HepG2 (cell line): ENCODE measurements around the gene CD68. TPM values are rescaled to one million over a fixed set of nuclear protein-coding genes. Genes with fewer than 3 reads are reported as not detected.

ENCODE experiments used
- DNMT3B ChIP-seq: conservative IDR thresholded peaks from 2 replicates; pipeline ENCODE4 v1.6.1; 2016; ENCODE audit warnings: missing biosample characterization, control low read depth
- FLYWCH1 ChIP-seq: sonication (generic); formaldehyde crosslinking; IDR thresholded peaks from 2 replicates; pipeline ENCODE4 v1.8.1; 2023; ENCODE audit warnings: mild to moderate bottlenecking, missing genetic modification reagents
- HOXA3 ChIP-seq: sonication (generic); formaldehyde crosslinking; IDR thresholded peaks from 2 replicates; pipeline ENCODE4 v1.5.0; 2020; ENCODE audit warnings: missing genetic modification reagents
- ISX ChIP-seq: sonication (generic); formaldehyde crosslinking; conservative IDR thresholded peaks from 2 replicates; pipeline ENCODE4 v1.5.0; 2020; ENCODE audit warnings: missing genetic modification reagents
- MTA1 ChIP-seq: sonication (generic); formaldehyde crosslinking; IDR thresholded peaks from 2 replicates; pipeline ENCODE4 v1.4.0; 2020; ENCODE audit warnings: missing genetic modification reagents, mild to moderate bottlenecking, borderline replicate concordance
- MXD4 ChIP-seq: IDR thresholded peaks from 2 replicates; pipeline ENCODE4 v1.6.1; 2016; ENCODE audit warnings: mild to moderate bottlenecking, missing biosample characterization, missing genetic modification reagents
- NR2C2 ChIP-seq: sonication (generic); formaldehyde crosslinking; IDR thresholded peaks from 2 replicates; pipeline ENCODE4 v1.4.0; 2020; ENCODE audit warnings: missing genetic modification reagents, mild to moderate bottlenecking, moderate library complexity, borderline replicate concordance
- PRPF4 ChIP-seq: fragments of 200-400 bp; formaldehyde crosslinking; IDR thresholded peaks from 2 replicates; pipeline ENCODE4 v1.6.1; 2016; ENCODE audit warnings: low read length, low read depth; ENCODE audit not compliant: poor library complexity, severe bottlenecking
- RXRB ChIP-seq: IDR thresholded peaks from 2 replicates; pipeline ENCODE4 v1.6.1; 2016; ENCODE audit warnings: borderline replicate concordance, missing genetic modification reagents, missing compliant biosample characterization
- SIX4 ChIP-seq: sonication (generic); formaldehyde crosslinking; IDR thresholded peaks from 2 replicates; pipeline ENCODE4 v1.4.0; 2020; ENCODE audit warnings: missing genetic modification reagents
- TARDBP ChIP-seq: sonication (generic); formaldehyde crosslinking; IDR thresholded peaks from 2 replicates; pipeline ENCODE4 v1.8.0; 2022; ENCODE audit warnings: mild to moderate bottlenecking, missing genetic modification reagents
- ZNF446 ChIP-seq: sonication (generic); formaldehyde crosslinking; IDR thresholded peaks from 2 replicates; pipeline ENCODE4 v1.5.0; 2020; ENCODE audit warnings: mild to moderate bottlenecking, missing genetic modification reagents
- ZNF776 ChIP-seq: sonication (generic); formaldehyde crosslinking; IDR thresholded peaks from 2 replicates; pipeline ENCODE4 v1.4.0; 2020; ENCODE audit warnings: mild to moderate bottlenecking, missing genetic modification reagents
- polyA plus RNA-seq, 8 experiments: library from polyadenylated mRNA; depleted of rRNA in 3 of 8; stranded (reverse) in 7 of 8; unstranded in 1 of 8; fragments of >200 nt; fragmentation: Illumina TruSeq in 4 of 8; extraction: Trizol in 4 of 8; gene quantifications; 2 replicates each; pipeline versions ENCODE4 v1.2.1 to v1.2.3, GENCODE V29; 2011 to 2016; ENCODE audit warnings: low read depth in 4 of 8, missing spikeins in 1 of 8, mixed read lengths in 1 of 8; ENCODE audit not compliant: insufficient read depth in 1 of 8
- total RNA-seq, 5 experiments: library from RNA; depleted of rRNA; stranded (reverse); fragments of >200 nt; fragmentation: Illumina TruSeq; extraction: Trizol; gene quantifications; 2 replicates each; pipeline ENCODE4 v1.2.3, GENCODE V29; 2016; ENCODE audit warnings: low read depth in 1 of 5
- TF ChIP-seq, protein P1 (sequence below): sonication (generic); formaldehyde crosslinking; IDR thresholded peaks from 2 replicates; pipeline ENCODE4 v1.4.0; 2020; ENCODE audit warnings: missing genetic modification reagents
- TF ChIP-seq, protein P2 (sequence below): fragments of 450-650 bp; IDR thresholded peaks from 2 replicates; pipeline ENCODE4 v1.6.1; 2017
- TF ChIP-seq, protein P3 (sequence below): sonication (generic); formaldehyde crosslinking; IDR thresholded peaks from one replicate; pipeline ENCODE4 v1.5.1; 2020; ENCODE audit warnings: mild to moderate bottlenecking, missing genetic modification reagents; ENCODE audit errors: not compliant biosample characterization

Gene CD68
- total and polyA plus RNA-seq, 2 of the 13 experiments (the other 11 are each of a cell fraction or from before 2014, with no cell fraction given): 10.3 to 104 TPM

DNA sequence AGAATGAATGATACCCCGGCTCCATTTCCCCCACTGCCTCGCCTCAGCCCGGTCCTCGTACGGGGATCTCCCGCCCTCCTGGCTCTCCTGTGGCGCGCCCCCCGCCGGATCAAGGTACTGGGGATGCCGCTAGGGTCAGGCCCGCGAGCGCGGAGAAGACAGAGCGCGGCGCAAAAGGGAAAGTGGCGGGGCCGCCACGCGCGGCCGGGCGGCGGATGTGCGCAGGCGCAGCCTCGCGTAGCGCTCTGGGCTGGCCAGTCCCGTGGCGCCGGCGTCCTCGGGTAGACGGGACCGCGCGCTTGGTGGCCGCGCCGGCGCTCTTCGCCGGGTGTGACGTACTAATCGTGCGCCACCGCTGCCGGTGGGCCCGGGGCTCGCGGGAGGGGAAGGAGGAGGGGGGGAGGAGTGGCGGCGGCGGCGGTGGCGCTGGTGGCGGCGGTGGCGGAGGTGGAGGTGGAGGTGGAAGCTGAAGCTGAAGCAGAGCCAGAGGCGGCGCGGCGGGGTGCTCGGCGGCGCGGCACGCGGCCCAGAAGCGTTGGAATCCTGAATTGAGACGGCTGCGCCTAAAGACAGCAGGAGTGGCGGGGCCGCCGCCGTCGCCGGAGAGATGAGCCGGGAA, 17.7 kb upstream of the CD68 start, which contains the start of gene SENP3 (continued):
- TF ChIP-seq PRPF4 (no peak), DNMT3B (CRISPR knock-in tag) (no peak), HOXA3 (CRISPR knock-in tag) (peak; percentile 89), ZNF446 (CRISPR knock-in tag) (no peak), FLYWCH1 (CRISPR knock-in tag) (no peak), ISX (CRISPR knock-in tag) (no peak), SIX4 (CRISPR knock-in tag) (no peak), ZNF776 (CRISPR knock-in tag) (peak; percentile 6; the same call in 1 of the 2 replicates), TARDBP (CRISPR knock-in tag) (peak; percentile 14; the same call in 1 of the 2 replicates), NR2C2 (CRISPR knock-in tag) (peak; percentile 45; the same call in 1 of the 2 replicates), MTA1 (0 out of 2 replicates have a peak, but pooled peaks have one; percentile 18), MXD4 (peak; percentile 76; the same call in 1 of the 2 replicates), RXRB (CRISPR knock-in tag) (0 out of 2 replicates have a peak, but pooled peaks have one; percentile 8)
- TF ChIP-seq, protein P1, sequence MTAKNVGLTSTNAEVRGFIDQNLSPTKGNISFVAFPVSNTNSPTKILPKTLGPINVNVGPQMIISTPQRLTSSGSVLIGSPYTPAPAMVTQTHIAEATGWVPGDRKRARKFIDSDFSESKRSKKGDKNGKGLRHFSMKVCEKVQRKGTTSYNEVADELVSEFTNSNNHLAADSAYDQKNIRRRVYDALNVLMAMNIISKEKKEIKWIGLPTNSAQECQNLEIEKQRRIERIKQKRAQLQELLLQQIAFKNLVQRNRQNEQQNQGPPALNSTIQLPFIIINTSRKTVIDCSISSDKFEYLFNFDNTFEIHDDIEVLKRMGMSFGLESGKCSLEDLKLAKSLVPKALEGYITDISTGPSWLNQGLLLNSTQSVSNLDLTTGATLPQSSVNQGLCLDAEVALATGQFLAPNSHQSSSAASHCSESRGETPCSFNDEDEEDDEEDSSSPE (CRISPR knock-in tag): peak; percentile 69; the same call in 1 of the 2 replicates
- TF ChIP-seq, protein P2, sequence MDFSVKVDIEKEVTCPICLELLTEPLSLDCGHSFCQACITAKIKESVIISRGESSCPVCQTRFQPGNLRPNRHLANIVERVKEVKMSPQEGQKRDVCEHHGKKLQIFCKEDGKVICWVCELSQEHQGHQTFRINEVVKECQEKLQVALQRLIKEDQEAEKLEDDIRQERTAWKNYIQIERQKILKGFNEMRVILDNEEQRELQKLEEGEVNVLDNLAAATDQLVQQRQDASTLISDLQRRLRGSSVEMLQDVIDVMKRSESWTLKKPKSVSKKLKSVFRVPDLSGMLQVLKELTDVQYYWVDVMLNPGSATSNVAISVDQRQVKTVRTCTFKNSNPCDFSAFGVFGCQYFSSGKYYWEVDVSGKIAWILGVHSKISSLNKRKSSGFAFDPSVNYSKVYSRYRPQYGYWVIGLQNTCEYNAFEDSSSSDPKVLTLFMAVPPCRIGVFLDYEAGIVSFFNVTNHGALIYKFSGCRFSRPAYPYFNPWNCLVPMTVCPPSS: no peak
- TF ChIP-seq, protein P3, sequence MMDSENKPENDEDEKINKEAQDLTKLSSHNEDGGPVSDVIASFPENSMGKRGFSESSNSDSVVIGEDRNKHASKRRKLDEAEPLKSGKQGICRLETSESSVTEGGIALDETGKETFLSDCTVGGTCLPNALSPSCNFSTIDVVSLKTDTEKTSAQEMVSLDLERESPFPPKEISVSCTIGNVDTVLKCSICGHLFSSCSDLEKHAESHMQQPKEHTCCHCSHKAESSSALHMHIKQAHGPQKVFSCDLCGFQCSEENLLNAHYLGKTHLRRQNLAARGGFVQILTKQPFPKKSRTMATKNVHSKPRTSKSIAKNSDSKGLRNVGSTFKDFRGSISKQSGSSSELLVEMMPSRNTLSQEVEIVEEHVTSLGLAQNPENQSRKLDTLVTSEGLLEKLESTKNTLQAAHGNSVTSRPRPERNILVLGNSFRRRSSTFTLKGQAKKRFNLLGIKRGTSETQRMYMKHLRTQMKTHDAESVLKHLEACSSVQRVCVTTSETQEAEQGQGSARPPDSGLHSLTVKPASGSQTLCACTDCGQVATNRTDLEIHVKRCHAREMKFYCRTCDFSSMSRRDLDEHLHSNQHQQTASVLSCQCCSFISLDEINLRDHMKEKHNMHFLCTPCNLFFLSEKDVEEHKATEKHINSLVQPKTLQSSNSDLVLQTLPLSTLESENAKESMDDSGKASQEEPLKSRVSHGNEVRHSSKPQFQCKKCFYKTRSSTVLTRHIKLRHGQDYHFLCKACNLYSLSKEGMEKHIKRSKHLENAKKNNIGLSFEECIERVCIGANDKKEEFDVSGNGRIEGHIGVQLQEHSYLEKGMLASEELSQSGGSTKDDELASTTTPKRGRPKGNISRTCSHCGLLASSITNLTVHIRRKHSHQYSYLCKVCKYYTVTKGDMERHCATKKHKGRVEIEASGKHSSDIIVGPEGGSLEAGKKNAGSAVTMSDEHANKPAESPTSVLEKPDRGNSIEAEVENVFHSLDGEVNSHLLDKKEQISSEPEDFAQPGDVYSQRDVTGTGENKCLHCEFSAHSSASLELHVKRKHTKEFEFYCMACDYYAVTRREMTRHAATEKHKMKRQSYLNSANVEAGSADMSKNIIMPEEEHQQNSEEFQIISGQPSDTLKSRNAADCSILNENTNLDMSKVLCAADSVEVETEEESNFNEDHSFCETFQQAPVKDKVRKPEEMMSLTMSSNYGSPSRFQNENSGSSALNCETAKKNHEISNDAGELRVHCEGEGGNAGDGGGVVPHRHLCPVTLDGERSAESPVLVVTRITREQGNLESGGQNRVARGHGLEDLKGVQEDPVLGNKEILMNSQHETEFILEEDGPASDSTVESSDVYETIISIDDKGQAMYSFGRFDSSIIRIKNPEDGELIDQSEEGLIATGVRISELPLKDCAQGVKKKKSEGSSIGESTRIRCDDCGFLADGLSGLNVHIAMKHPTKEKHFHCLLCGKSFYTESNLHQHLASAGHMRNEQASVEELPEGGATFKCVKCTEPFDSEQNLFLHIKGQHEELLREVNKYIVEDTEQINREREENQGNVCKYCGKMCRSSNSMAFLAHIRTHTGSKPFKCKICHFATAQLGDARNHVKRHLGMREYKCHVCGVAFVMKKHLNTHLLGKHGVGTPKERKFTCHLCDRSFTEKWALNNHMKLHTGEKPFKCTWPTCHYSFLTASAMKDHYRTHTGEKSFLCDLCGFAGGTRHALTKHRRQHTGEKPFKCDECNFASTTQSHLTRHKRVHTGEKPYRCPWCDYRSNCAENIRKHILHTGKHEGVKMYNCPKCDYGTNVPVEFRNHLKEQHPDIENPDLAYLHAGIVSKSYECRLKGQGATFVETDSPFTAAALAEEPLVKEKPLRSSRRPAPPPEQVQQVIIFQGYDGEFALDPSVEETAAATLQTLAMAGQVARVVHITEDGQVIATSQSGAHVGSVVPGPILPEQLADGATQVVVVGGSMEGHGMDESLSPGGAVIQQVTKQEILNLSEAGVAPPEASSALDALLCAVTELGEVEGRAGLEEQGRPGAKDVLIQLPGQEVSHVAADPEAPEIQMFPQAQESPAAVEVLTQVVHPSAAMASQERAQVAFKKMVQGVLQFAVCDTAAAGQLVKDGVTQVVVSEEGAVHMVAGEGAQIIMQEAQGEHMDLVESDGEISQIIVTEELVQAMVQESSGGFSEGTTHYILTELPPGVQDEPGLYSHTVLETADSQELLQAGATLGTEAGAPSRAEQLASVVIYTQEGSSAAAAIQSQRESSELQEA: no peak
